Liver (tissue), 9 donors: Measurements from ENCODE around the gene DRD1. TPM values are rescaled to one million over a fixed set of nuclear protein-coding genes. Genes with fewer than 3 reads are reported as not detected.
A peak's percentile ranks its signal among the peaks of the same experiment; 100 is the strongest.

Experiments
- DNase-seq: peaks from one replicate; pipeline ENCODE4 v3.0.0-alpha.2; 2017; ENCODE audit warnings: low spot score
- H3K27ac ChIP-seq, 2 donors: one replicate each; pipeline ENCODE4 v1.7.0; 2013; ENCODE audit warnings: inconsistent platforms in 2 of 2, low read length in 2 of 2, control low read depth in 1 of 2, low read depth in 1 of 2, mild to moderate bottlenecking in 1 of 2
- H3K27me3 ChIP-seq, 4 donors: one replicate each; pipeline versions ENCODE4 v1.6.1 to v1.7.0; 2013; ENCODE audit warnings: low read length in 3 of 4, inconsistent platforms in 1 of 4, mild to moderate bottlenecking in 1 of 4, moderate library complexity in 1 of 4; ENCODE audit not compliant: control insufficient read depth in 4 of 4, insufficient read depth in 4 of 4
- H3K36me3 ChIP-seq, 4 donors: one replicate each; pipeline versions ENCODE4 v1.6.1 to v1.7.0; 2013; ENCODE audit warnings: low read length in 3 of 4, mild to moderate bottlenecking in 3 of 4, low read depth in 1 of 4, moderate library complexity in 1 of 4; ENCODE audit not compliant: control insufficient read depth in 4 of 4, insufficient read depth in 3 of 4
- H3K4me1 ChIP-seq, 4 donors: one replicate each; pipeline versions ENCODE4 v1.6.1 to v1.7.0; 2013; ENCODE audit warnings: low read length in 3 of 4, mild to moderate bottlenecking in 3 of 4, moderate library complexity in 1 of 4; ENCODE audit not compliant: control insufficient read depth in 4 of 4, insufficient read depth in 4 of 4
- H3K4me3 ChIP-seq, 3 donors: one replicate each; pipeline versions ENCODE4 v1.6.1 to v1.7.0; 2013; ENCODE audit warnings: low read length in 3 of 3, control low read depth in 1 of 3, low read depth in 1 of 3, mild to moderate bottlenecking in 1 of 3
- H3K9ac ChIP-seq, 2 donors: one replicate each; pipeline ENCODE4 v1.7.0; 2013; ENCODE audit warnings: low read length in 2 of 2, mild to moderate bottlenecking in 2 of 2, moderate library complexity in 2 of 2, control low read depth in 1 of 2, low read depth in 1 of 2
- H3K9me3 ChIP-seq, 4 donors: one replicate each; pipeline versions ENCODE4 v1.6.1 to v1.7.0; 2013; ENCODE audit warnings: low read length in 3 of 4; ENCODE audit not compliant: control insufficient read depth in 4 of 4
- EGR1 ChIP-seq, 2 donors: IDR thresholded peaks; 2 replicates each; pipeline ENCODE4 v1.6.1; 2016 to 2018; ENCODE audit warnings: antibody characterized with exemption in 2 of 2, low read depth in 2 of 2
- FOXA1 ChIP-seq: IDR thresholded peaks from 2 replicates; pipeline ENCODE4 v1.6.1; 2016; ENCODE audit warnings: antibody characterized with exemption
- FOXA2 ChIP-seq: IDR thresholded peaks from 2 replicates; pipeline ENCODE4 v1.6.1; 2016; ENCODE audit warnings: antibody characterized with exemption
- GABPA ChIP-seq, 2 donors: IDR thresholded peaks in 1 of 2; conservative IDR thresholded peaks in 1 of 2; 2 replicates each; pipeline ENCODE4 v1.6.1; 2016; ENCODE audit warnings: antibody characterized with exemption in 2 of 2, mild to moderate bottlenecking in 1 of 2, moderate library complexity in 1 of 2
- HNF4A ChIP-seq, 2 donors: conservative IDR thresholded peaks; 2 replicates each; pipeline ENCODE4 v1.6.1; 2016; ENCODE audit warnings: antibody characterized with exemption in 2 of 2, mild to moderate bottlenecking in 2 of 2
- HNF4G ChIP-seq: IDR thresholded peaks from 2 replicates; pipeline ENCODE4 v1.6.1; 2016; ENCODE audit warnings: antibody characterized with exemption
- JUND ChIP-seq, 2 donors: IDR thresholded peaks; 2 replicates each; pipeline ENCODE4 v1.6.1; 2016; ENCODE audit warnings: antibody characterized with exemption in 2 of 2
- NR2F2 ChIP-seq: IDR thresholded peaks from 2 replicates; pipeline ENCODE4 v1.6.1; 2016; ENCODE audit warnings: antibody characterized with exemption
- RAD21 ChIP-seq, 2 donors: IDR thresholded peaks; 2 replicates each; pipeline ENCODE4 v1.6.1; 2016; ENCODE audit warnings: antibody characterized with exemption in 2 of 2, mild to moderate bottlenecking in 2 of 2
- RXRA ChIP-seq, 2 donors: IDR thresholded peaks; 2 replicates each; pipeline ENCODE4 v1.6.1; 2017 to 2018; ENCODE audit warnings: antibody characterized with exemption in 2 of 2, mild to moderate bottlenecking in 1 of 2
- SP1 ChIP-seq: IDR thresholded peaks from 2 replicates; pipeline ENCODE4 v1.6.1; 2018; ENCODE audit warnings: antibody characterized with exemption, mild to moderate bottlenecking
- TAF1 ChIP-seq: conservative IDR thresholded peaks from 2 replicates; pipeline ENCODE4 v1.6.1; 2016; ENCODE audit warnings: antibody characterized with exemption, mild to moderate bottlenecking
- YY1 ChIP-seq: IDR thresholded peaks from 2 replicates; pipeline ENCODE4 v1.6.1; 2016; ENCODE audit warnings: antibody characterized with exemption, mild to moderate bottlenecking
- WGBS: extraction: QIAGEN DNeasy Blood & Tissue Kit; methylation state at CpG from one replicate; pipeline ENCODE4 v1.1.7; 2013; 5-methylcytosine and 5-hydroxymethylcytosine counted together
- polyA plus RNA-seq, 2 donors: library from polyadenylated mRNA; stranded (reverse) in 1 of 2; unstranded in 1 of 2; fragments of 200-250 nt in 1 of 2; fragments of >200 nt in 1 of 2; fragmentation: Nextera tagmentation in 1 of 2; extraction: Ambion mirVana in 1 of 2; gene quantifications; one replicate each; pipeline versions ENCODE4 v1.2.1 to v1.2.3, GENCODE V29; 2013 to 2015
- total RNA-seq, 2 donors: library from RNA; depleted of rRNA; stranded (reverse); fragments of >200 nt; gene quantifications; one replicate each; pipeline ENCODE4 v1.2.3, GENCODE V29; 2014
- TF ChIP-seq, protein P1 (sequence below): fragments of 150-350 bp; IDR thresholded peaks from 2 replicates; pipeline ENCODE4 v1.5.1; 2017; ENCODE audit warnings: improper control_type of control experiment, low read depth, low read length; ENCODE audit not compliant: missing input control
- TF ChIP-seq, protein P2 (sequence below): IDR thresholded peaks from 2 replicates; pipeline ENCODE4 v1.6.1; 2016; ENCODE audit warnings: antibody characterized with exemption, mild to moderate bottlenecking
- TF ChIP-seq, protein P3 (sequence below): IDR thresholded peaks from 2 replicates; pipeline ENCODE4 v1.6.1; 2016; ENCODE audit warnings: antibody characterized with exemption
- TF ChIP-seq, protein P4 (sequence below): IDR thresholded peaks from 2 replicates; pipeline ENCODE4 v1.6.1; 2016; ENCODE audit warnings: antibody characterized with exemption
- TF ChIP-seq, protein P5 (sequence below): IDR thresholded peaks from 2 replicates; pipeline ENCODE4 v1.6.1; 2016; ENCODE audit warnings: antibody characterized with exemption
- donor health status: healthy.
- donor health status: healthy.
- donor health status: healthy.
- donor health status: healthy.
- donor health status: healthy.

The DRD1 gene
- total and polyA plus RNA-seq, 4 donors, result 0.05 to 0.17 TPM; not detected in 2

DNA sequence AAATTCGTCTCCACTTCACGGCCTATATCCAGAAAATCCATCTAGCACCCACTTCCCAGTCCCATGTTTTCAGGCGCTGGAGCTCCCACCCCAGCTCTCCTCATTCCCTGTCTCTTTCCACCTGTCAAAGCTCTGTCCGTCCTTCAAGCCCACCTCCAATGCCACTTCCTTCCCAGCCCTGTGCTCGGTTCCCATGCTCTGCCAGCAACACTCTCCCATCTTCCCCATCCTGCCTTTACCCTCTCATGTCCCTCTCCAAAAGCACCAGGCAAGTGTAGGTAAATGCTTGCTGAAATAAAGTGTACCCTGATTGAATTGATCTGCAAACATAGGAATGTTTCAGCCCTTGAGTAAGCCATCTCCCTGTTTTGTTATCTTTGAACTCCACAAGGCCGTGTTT lies 9.2 kb downstream of the DRD1 start:
- Histone ChIP-seq H3K27me3 (no peaks in the 10 kb centered on the region), H3K4me1 (no peaks in the 10 kb centered on the region), H3K4me3 (no peak overlapping the region), H3K27ac (no peak overlapping the region), H3K36me3 (no peaks in the 10 kb centered on the region), H3K9ac (peak overlapping the region in 1 of 2 donors; percentile 27), H3K9me3 (no peaks in the 10 kb centered on the region)
- WGBS, result 74% methylated on average over 6 of the region's 6 CpGs
- DNase-seq, result no peak
- TF ChIP-seq JUND (IDR thresholded peaks at IDR 0.05), result no peak
- no peak for TF ChIP-seq RAD21 (IDR thresholded peaks at IDR 0.05)
- TF ChIP-seq FOXA2, result no peak
- TF ChIP-seq, protein P1, sequence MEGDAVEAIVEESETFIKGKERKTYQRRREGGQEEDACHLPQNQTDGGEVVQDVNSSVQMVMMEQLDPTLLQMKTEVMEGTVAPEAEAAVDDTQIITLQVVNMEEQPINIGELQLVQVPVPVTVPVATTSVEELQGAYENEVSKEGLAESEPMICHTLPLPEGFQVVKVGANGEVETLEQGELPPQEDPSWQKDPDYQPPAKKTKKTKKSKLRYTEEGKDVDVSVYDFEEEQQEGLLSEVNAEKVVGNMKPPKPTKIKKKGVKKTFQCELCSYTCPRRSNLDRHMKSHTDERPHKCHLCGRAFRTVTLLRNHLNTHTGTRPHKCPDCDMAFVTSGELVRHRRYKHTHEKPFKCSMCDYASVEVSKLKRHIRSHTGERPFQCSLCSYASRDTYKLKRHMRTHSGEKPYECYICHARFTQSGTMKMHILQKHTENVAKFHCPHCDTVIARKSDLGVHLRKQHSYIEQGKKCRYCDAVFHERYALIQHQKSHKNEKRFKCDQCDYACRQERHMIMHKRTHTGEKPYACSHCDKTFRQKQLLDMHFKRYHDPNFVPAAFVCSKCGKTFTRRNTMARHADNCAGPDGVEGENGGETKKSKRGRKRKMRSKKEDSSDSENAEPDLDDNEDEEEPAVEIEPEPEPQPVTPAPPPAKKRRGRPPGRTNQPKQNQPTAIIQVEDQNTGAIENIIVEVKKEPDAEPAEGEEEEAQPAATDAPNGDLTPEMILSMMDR, result no peak
- TF ChIP-seq, protein P2, sequence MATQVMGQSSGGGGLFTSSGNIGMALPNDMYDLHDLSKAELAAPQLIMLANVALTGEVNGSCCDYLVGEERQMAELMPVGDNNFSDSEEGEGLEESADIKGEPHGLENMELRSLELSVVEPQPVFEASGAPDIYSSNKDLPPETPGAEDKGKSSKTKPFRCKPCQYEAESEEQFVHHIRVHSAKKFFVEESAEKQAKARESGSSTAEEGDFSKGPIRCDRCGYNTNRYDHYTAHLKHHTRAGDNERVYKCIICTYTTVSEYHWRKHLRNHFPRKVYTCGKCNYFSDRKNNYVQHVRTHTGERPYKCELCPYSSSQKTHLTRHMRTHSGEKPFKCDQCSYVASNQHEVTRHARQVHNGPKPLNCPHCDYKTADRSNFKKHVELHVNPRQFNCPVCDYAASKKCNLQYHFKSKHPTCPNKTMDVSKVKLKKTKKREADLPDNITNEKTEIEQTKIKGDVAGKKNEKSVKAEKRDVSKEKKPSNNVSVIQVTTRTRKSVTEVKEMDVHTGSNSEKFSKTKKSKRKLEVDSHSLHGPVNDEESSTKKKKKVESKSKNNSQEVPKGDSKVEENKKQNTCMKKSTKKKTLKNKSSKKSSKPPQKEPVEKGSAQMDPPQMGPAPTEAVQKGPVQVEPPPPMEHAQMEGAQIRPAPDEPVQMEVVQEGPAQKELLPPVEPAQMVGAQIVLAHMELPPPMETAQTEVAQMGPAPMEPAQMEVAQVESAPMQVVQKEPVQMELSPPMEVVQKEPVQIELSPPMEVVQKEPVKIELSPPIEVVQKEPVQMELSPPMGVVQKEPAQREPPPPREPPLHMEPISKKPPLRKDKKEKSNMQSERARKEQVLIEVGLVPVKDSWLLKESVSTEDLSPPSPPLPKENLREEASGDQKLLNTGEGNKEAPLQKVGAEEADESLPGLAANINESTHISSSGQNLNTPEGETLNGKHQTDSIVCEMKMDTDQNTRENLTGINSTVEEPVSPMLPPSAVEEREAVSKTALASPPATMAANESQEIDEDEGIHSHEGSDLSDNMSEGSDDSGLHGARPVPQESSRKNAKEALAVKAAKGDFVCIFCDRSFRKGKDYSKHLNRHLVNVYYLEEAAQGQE, result no peak
- no peak for TF ChIP-seq TAF1
- no peak for TF ChIP-seq FOXA1
- no peak for TF ChIP-seq GABPA (IDR thresholded peaks at IDR 0.05 in 1 of 2, conservative IDR thresholded peaks at IDR 0.05 in 1 of 2)
- no peak for TF ChIP-seq NR2F2
- TF ChIP-seq, protein P3, sequence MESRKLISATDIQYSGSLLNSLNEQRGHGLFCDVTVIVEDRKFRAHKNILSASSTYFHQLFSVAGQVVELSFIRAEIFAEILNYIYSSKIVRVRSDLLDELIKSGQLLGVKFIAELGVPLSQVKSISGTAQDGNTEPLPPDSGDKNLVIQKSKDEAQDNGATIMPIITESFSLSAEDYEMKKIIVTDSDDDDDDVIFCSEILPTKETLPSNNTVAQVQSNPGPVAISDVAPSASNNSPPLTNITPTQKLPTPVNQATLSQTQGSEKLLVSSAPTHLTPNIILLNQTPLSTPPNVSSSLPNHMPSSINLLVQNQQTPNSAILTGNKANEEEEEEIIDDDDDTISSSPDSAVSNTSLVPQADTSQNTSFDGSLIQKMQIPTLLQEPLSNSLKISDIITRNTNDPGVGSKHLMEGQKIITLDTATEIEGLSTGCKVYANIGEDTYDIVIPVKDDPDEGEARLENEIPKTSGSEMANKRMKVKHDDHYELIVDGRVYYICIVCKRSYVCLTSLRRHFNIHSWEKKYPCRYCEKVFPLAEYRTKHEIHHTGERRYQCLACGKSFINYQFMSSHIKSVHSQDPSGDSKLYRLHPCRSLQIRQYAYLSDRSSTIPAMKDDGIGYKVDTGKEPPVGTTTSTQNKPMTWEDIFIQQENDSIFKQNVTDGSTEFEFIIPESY, result no peak
- no peak for TF ChIP-seq SP1
- no peak for TF ChIP-seq RXRA (IDR thresholded peaks at IDR 0.05)
- TF ChIP-seq, protein P4, sequence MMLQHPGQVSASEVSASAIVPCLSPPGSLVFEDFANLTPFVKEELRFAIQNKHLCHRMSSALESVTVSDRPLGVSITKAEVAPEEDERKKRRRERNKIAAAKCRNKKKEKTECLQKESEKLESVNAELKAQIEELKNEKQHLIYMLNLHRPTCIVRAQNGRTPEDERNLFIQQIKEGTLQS, result no peak
- TF ChIP-seq EGR1 (IDR thresholded peaks at IDR 0.05; ENCODE audit: low read depth in 2 of 2), result no peak
- TF ChIP-seq, protein P5, sequence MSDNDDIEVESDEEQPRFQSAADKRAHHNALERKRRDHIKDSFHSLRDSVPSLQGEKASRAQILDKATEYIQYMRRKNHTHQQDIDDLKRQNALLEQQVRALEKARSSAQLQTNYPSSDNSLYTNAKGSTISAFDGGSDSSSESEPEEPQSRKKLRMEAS, result no peak
- TF ChIP-seq HNF4A (conservative IDR thresholded peaks at IDR 0.05), result no peak
- TF ChIP-seq HNF4G, result no peak
- TF ChIP-seq YY1, result no peak
